ENCODE results near the gene RHNO1. TPM values are rescaled to one million over a fixed set of nuclear protein-coding genes. Genes with fewer than 3 reads are reported as not detected.

Gene RHNO1
- total RNA-seq, 1 experiment from 2014 or later, result 64.8 TPM

GRCh38 chr12:2897418-2897817, 20.4 kb downstream of the RHNO1 start:
- no TSS peak for BruUV-seq (replicated peaks)
- CTCF ChIA-PET, result no interaction called here
- no peaks in the 10 kb centered on the region for H3K27me3 Mint-ChIP-seq (ENCODE audit: unreplicated experiment)
- peaks cover 7% of the 10 kb centered on the region for H3K4me1 Mint-ChIP-seq (ENCODE audit: low read depth, unreplicated experiment)
- peaks cover 7% of the 10 kb centered on the region for H3K36me3 Mint-ChIP-seq (ENCODE audit: insufficient read depth, unreplicated experiment)
- intact Hi-C loops (cut with micrococcal nuclease; ENCODE audit: unreplicated experiment), result loop anchor here (10.0 kb wide), 2 partner anchors 47 to 147 kb away; no protein-coding TSS in a partner anchor
- H3K9me3 Mint-ChIP-seq (ENCODE audit: low read depth, unreplicated experiment), result no peaks in the 10 kb centered on the region
- TF ChIP-seq CTCF (IDR thresholded peaks at IDR 0.05; ENCODE audit: unreplicated experiment), result no peak
- DNase-seq, result no peak
- no peak overlapping the region for H3K4me3 Mint-ChIP-seq (ENCODE audit: low read depth, unreplicated experiment)
- H3K27ac Mint-ChIP-seq (ENCODE audit: unreplicated experiment), result no peak overlapping the region

- CTCF ChIA-PET, result interaction anchor here (0.6 kb wide), 1 partner anchor 61 kb away, joined by 3 read pairs; no protein-coding TSS in a partner anchor
- Mint-ChIP-seq H3K9me3 (ENCODE audit: low read depth, unreplicated experiment) (no peaks in the 10 kb centered on the region), H3K4me3 (ENCODE audit: low read depth, unreplicated experiment) (no peak overlapping the region), H3K4me1 (ENCODE audit: low read depth, unreplicated experiment) (no peaks in the 10 kb centered on the region), H3K27me3 (ENCODE audit: unreplicated experiment) (no peaks in the 10 kb centered on the region), H3K27ac (ENCODE audit: unreplicated experiment) (no peak overlapping the region), H3K36me3 (ENCODE audit: insufficient read depth, unreplicated experiment) (peaks cover 6% of the 10 kb centered on the region)
- no peak for TF ChIP-seq CTCF (IDR thresholded peaks at IDR 0.05; ENCODE audit: unreplicated experiment)
- no peak for DNase-seq
- intact Hi-C loops (cut with micrococcal nuclease; ENCODE audit: unreplicated experiment), result no loop called here
- no TSS peak for BruUV-seq (replicated peaks)
These were observed 23.6 kb downstream of the RHNO1 start for GRCh38 chr12:2900642-2901041.

- H3K9me3 Mint-ChIP-seq (ENCODE audit: low read depth, unreplicated experiment), result no peaks in the 10 kb centered on the region
- intact Hi-C loops (cut with micrococcal nuclease; ENCODE audit: unreplicated experiment), result no loop called here
- BruUV-seq (replicated peaks), result no TSS peak
- no peak overlapping the region for H3K4me3 Mint-ChIP-seq (ENCODE audit: low read depth, unreplicated experiment)
- no peak for TF ChIP-seq CTCF (IDR thresholded peaks at IDR 0.05; ENCODE audit: unreplicated experiment)
- no peaks in the 10 kb centered on the region for H3K4me1 Mint-ChIP-seq (ENCODE audit: low read depth, unreplicated experiment)
- CTCF ChIA-PET, result interaction anchor here (0.6 kb wide), 1 partner anchor 143 kb away, joined by 3 read pairs; no protein-coding TSS in a partner anchor
- no peak overlapping the region for H3K27ac Mint-ChIP-seq (ENCODE audit: unreplicated experiment)
- H3K36me3 Mint-ChIP-seq (ENCODE audit: insufficient read depth, unreplicated experiment), result peaks cover 6% of the 10 kb centered on the region
- DNase-seq, result no peak
- no peaks in the 10 kb centered on the region for H3K27me3 Mint-ChIP-seq (ENCODE audit: unreplicated experiment)
These were observed 25.4 kb downstream of the RHNO1 start for GRCh38 chr12:2902272-2902880.

GRCh38 chr12:2904260-2904659, 27.2 kb downstream of the RHNO1 start:
- no TSS peak for BruUV-seq (replicated peaks)
- H3K4me3 Mint-ChIP-seq (ENCODE audit: low read depth, unreplicated experiment), result no peak overlapping the region
- intact Hi-C loops (cut with micrococcal nuclease; ENCODE audit: unreplicated experiment), result no loop called here
- CTCF ChIA-PET, result interaction anchor here (1.1 kb wide), 1 partner anchor 14 kb away, joined by 3 read pairs; the partner anchor contains the start of gene TULP3
- H3K9me3 Mint-ChIP-seq (ENCODE audit: low read depth, unreplicated experiment), result no peaks in the 10 kb centered on the region
- H3K36me3 Mint-ChIP-seq (ENCODE audit: insufficient read depth, unreplicated experiment), result peaks cover 6% of the 10 kb centered on the region
- no peak overlapping the region for H3K27ac Mint-ChIP-seq (ENCODE audit: unreplicated experiment)
- no peak for DNase-seq
- H3K4me1 Mint-ChIP-seq (ENCODE audit: low read depth, unreplicated experiment), result no peaks in the 10 kb centered on the region
- no peaks in the 10 kb centered on the region for H3K27me3 Mint-ChIP-seq (ENCODE audit: unreplicated experiment)
- no peak for TF ChIP-seq CTCF (IDR thresholded peaks at IDR 0.05; ENCODE audit: unreplicated experiment)
